IMR-90 (cell line): ENCODE results near the gene RELN. TPM values are rescaled to one million over a fixed set of nuclear protein-coding genes. Genes with fewer than 3 reads are reported as not detected.
A peak's percentile ranks its signal among the peaks of the same experiment; 100 is the strongest.

ENCODE experiments used
- ATAC-seq: fragments of 200-7000 bp; cut with Tn5 transposase; 2 replicates; pipeline ENCODE4 v1.9.1; 2020; ENCODE audit warnings: low read depth, mild to moderate bottlenecking, moderate library complexity
- BruUV-seq: library from RNA; stranded (reverse); fragments of 400-500 nt; replicated peaks from 2 replicates; lab custom pipeline; 2021; lab: Mats Ljungman, UMichigan
- CTCF ChIA-PET: fragments of 300-600 bp; formaldehyde crosslinking; extraction: SDS; loops from one replicate; lab custom pipeline; 2021; ENCODE audit warnings: antibody characterized with exemption; lab: Yijun Ruan, JAX
- POLR2A ChIA-PET: fragments of 300-600 bp; sonication (Branson Sonifier 250); formaldehyde crosslinking; loops from one replicate; lab custom pipeline; 2022; ENCODE audit warnings: antibody characterized with exemption; ENCODE audit not compliant: unreplicated experiment; lab: Charles Lee
- DNase-seq: peaks from one replicate; pipeline ENCODE4 v3.0.0; 2013
- H2AFZ ChIP-seq: replicated peaks from 2 replicates; pipeline ENCODE3; 2013; ENCODE audit warnings: low read length, mild to moderate bottlenecking; ENCODE audit not compliant: poor library complexity
- H2AK5ac ChIP-seq: 2 replicates; pipeline ENCODE4 v1.6.1; 2013; ENCODE audit warnings: low read depth, low read length, inconsistent platforms
- H2AK9ac ChIP-seq: replicated peaks from 2 replicates; pipeline ENCODE3; 2013; ENCODE audit warnings: mild to moderate bottlenecking, low read depth, low read length, moderate library complexity; ENCODE audit not compliant: poor library complexity
- H2BK120ac ChIP-seq: 2 replicates; pipeline ENCODE4 v1.6.1; 2013; ENCODE audit warnings: low read depth, low read length, inconsistent platforms
- H2BK15ac ChIP-seq: 3 replicates; pipeline ENCODE4 v1.6.1; 2013; ENCODE audit warnings: low read depth, low read length, inconsistent platforms
- H2BK20ac ChIP-seq: 2 replicates; pipeline ENCODE4 v1.6.1; 2013; ENCODE audit warnings: low read depth, mild to moderate bottlenecking, inconsistent platforms, low read length, moderate library complexity
- H2BK5ac ChIP-seq: 2 replicates; pipeline ENCODE4 v1.6.1; 2013; ENCODE audit warnings: mild to moderate bottlenecking, low read depth, low read length, inconsistent platforms; ENCODE audit not compliant: poor library complexity, severe bottlenecking
- H3K14ac ChIP-seq: replicated peaks from 2 replicates; pipeline ENCODE4 v1.6.1; 2013; ENCODE audit warnings: low read depth, low read length, inconsistent platforms
- H3K18ac ChIP-seq: 2 replicates; pipeline ENCODE4 v1.6.1; 2013; ENCODE audit warnings: low read depth, low read length, control low read depth
- H3K23ac ChIP-seq: 2 replicates; pipeline ENCODE4 v1.6.1; 2013; ENCODE audit warnings: low read depth, low read length, inconsistent platforms
- H3K27ac ChIP-seq: 2 replicates; pipeline ENCODE4 v1.5.1; 2013; ENCODE audit warnings: mild to moderate bottlenecking, control low read depth, low read length; ENCODE audit not compliant: insufficient read depth
- H3K27me3 ChIP-seq: 2 replicates; pipeline ENCODE4 v1.6.1; 2013; ENCODE audit warnings: low read length; ENCODE audit not compliant: control insufficient read depth, insufficient read depth
- H3K36me3 ChIP-seq: 2 replicates; pipeline ENCODE4 v1.6.1; 2013; ENCODE audit warnings: low read length, mixed read lengths; ENCODE audit not compliant: control insufficient read depth, insufficient read depth
- H3K4ac ChIP-seq: 2 replicates; pipeline ENCODE4 v1.6.1; 2013; ENCODE audit warnings: low read depth, low read length, inconsistent platforms
- H3K4me1 ChIP-seq: 2 replicates; pipeline ENCODE4 v1.6.1; 2013; ENCODE audit warnings: low read length, mixed read lengths; ENCODE audit not compliant: control insufficient read depth, insufficient read depth
- H3K4me2 ChIP-seq: 2 replicates; pipeline ENCODE4 v1.6.1; 2013; ENCODE audit warnings: low read depth, mild to moderate bottlenecking, control low read depth, low read length, moderate library complexity
- H3K4me3 ChIP-seq: 2 replicates; pipeline ENCODE4 v1.5.1; 2013; ENCODE audit warnings: low read depth, mild to moderate bottlenecking, control low read depth, low read length, moderate library complexity; ENCODE audit not compliant: insufficient read depth
- H3K56ac ChIP-seq: 2 replicates; pipeline ENCODE4 v1.6.1; 2013; ENCODE audit warnings: low read length, inconsistent platforms; ENCODE audit not compliant: insufficient read depth; ENCODE audit errors: extremely low read depth
- H3K79me1 ChIP-seq, 2 experiments: 2 replicates each; pipeline ENCODE4 v1.6.1; 2013; ENCODE audit warnings: low read length in 2 of 2, inconsistent platforms in 1 of 2, low read depth in 1 of 2
- H3K9ac ChIP-seq: 2 replicates; pipeline ENCODE4 v1.6.1; 2013; ENCODE audit warnings: low read depth, low read length, control low read depth
- H3K9me1 ChIP-seq: 2 replicates; pipeline ENCODE4 v1.6.1; 2013; ENCODE audit warnings: low read length, inconsistent platforms; ENCODE audit not compliant: insufficient read depth
- H3K9me3 ChIP-seq: 2 replicates; pipeline ENCODE4 v1.6.1; 2013; ENCODE audit warnings: low read length; ENCODE audit not compliant: control insufficient read depth, insufficient read depth
- H4K20me1 ChIP-seq: 2 replicates; pipeline ENCODE4 v1.6.1; 2013; ENCODE audit warnings: low read length, inconsistent platforms; ENCODE audit not compliant: insufficient read depth
- H4K5ac ChIP-seq: 2 replicates; pipeline ENCODE4 v1.6.1; 2013; ENCODE audit warnings: mild to moderate bottlenecking, low read depth, low read length, control low read depth
- H4K8ac ChIP-seq, 2 experiments: 2 replicates each; pipeline ENCODE4 v1.6.1; 2013; ENCODE audit warnings: low read depth in 2 of 2, low read length in 2 of 2, control low read depth in 1 of 2, inconsistent platforms in 1 of 2
- H4K91ac ChIP-seq: 2 replicates; pipeline ENCODE4 v1.6.1; 2013; ENCODE audit warnings: low read depth, low read length, inconsistent platforms; ENCODE audit not compliant: insufficient read depth
- BHLHE40 ChIP-seq: fragments of 150-350 bp; IDR thresholded peaks from 2 replicates; pipeline ENCODE4 v1.6.1; 2016; ENCODE audit warnings: mild to moderate bottlenecking, low read depth, low read length
- CEBPB ChIP-seq: IDR thresholded peaks from 2 replicates; pipeline ENCODE4 v1.6.1; 2012; ENCODE audit warnings: low read depth, low read length, improper control_type of control experiment
- FOS ChIP-seq: fragments of 150-350 bp; IDR thresholded peaks from 2 replicates; pipeline ENCODE4 v1.6.1; 2016; ENCODE audit warnings: low read depth, low read length
- MAFK ChIP-seq: IDR thresholded peaks from 2 replicates; pipeline ENCODE4 v1.6.1; 2012; ENCODE audit warnings: low read depth, low read length, improper control_type of control experiment
- MAZ ChIP-seq: IDR thresholded peaks from 2 replicates; pipeline ENCODE4 v1.6.1; 2012; ENCODE audit warnings: low read depth, mild to moderate bottlenecking, low read length, improper control_type of control experiment, moderate library complexity, borderline replicate concordance
- MXI1 ChIP-seq: IDR thresholded peaks from 2 replicates; pipeline ENCODE4 v1.6.1; 2012; ENCODE audit warnings: low read depth, mild to moderate bottlenecking, low read length, moderate library complexity, borderline replicate concordance
- NFE2L2 ChIP-seq: fragments of 150-350 bp; IDR thresholded peaks from 2 replicates; pipeline ENCODE4 v1.6.1; 2016; ENCODE audit warnings: low read depth, mild to moderate bottlenecking, low read length
- RCOR1 ChIP-seq: IDR thresholded peaks from 2 replicates; pipeline ENCODE4 v1.6.1; 2012; ENCODE audit warnings: mild to moderate bottlenecking, low read length, improper control_type of control experiment; ENCODE audit not compliant: insufficient replicate concordance
- RFX5 ChIP-seq: IDR thresholded peaks from 2 replicates; pipeline ENCODE4 v1.8.0; 2012; ENCODE audit warnings: low read depth, mild to moderate bottlenecking, low read length, moderate library complexity
- SMC3 ChIP-seq: fragments of 150-350 bp; IDR thresholded peaks from 2 replicates; pipeline ENCODE4 v1.6.1; 2016; ENCODE audit warnings: low read depth, mild to moderate bottlenecking, antibody characterized with exemption, low read length, moderate library complexity
- USF2 ChIP-seq: fragments of 150-350 bp; IDR thresholded peaks from 2 replicates; pipeline ENCODE4 v1.6.1; 2017; ENCODE audit warnings: mild to moderate bottlenecking, antibody characterized with exemption, low read length, low read depth
- dilution Hi-C: fragments of 300-500 bp; cut with HindIII; formaldehyde crosslinking; loops from one replicate; pipeline ENCODE4 v1.14.3; 2018; ENCODE audit warnings: low sequenced_read_pairs; ENCODE audit not compliant: unreplicated experiment
- in situ Hi-C: fragments of 300-500 bp; cut with MboI; formaldehyde crosslinking; loops from 3 replicates; pipeline ENCODE4 v1.14.3; 2019; ENCODE audit warnings: low sequenced_read_pairs, inconsistent platforms, mixed read lengths
- intact Hi-C: fragments of 100-400 bp; cut with micrococcal nuclease; formaldehyde crosslinking; loops from 2 replicates; pipeline ENCODE4 v1.10.0; 2022
- polyA plus RNA-seq, 3 experiments: library from polyadenylated mRNA; depleted of rRNA; stranded (reverse); fragments of >200 nt; gene quantifications; 2 replicates each; pipeline ENCODE4 v1.2.3, GENCODE V29; 2012; ENCODE audit warnings: low replicate concordance in 1 of 3
- total RNA-seq: library from RNA; depleted of rRNA; stranded (reverse); fragments of >200 nt; gene quantifications from 2 replicates; pipeline ENCODE4 v1.2.3, GENCODE V29; 2012

The RELN gene
- total and polyA plus RNA-seq, 2 of the 4 experiments (the other 2 are of a cell fraction): 14.7 to 23.7 TPM

GRCh38 chr7:103657474-103657894 lies 332.0 kb downstream of the RELN start (continued):
- TF ChIP-seq RFX5: no peak
- TF ChIP-seq NFE2L2: no peak
- no peak for TF ChIP-seq SMC3
- TF ChIP-seq CEBPB: no peak
- TF ChIP-seq BHLHE40: no peak

- DNase-seq (no peak), ATAC-seq (no peak)
- dilution Hi-C loops (no loop called here), in situ Hi-C loops (no loop called here), intact Hi-C loops (no loop called here)
- H4K20me1 ChIP-seq: no peaks in the 10 kb centered on the region
- no peak overlapping the region for H2AFZ ChIP-seq
- no peak overlapping the region for H4K8ac ChIP-seq
- 0 out of 2 replicates have a peak overlapping the region, but pooled peaks have one; percentile 58 for H3K14ac ChIP-seq
- no peak overlapping the region for H2AK9ac ChIP-seq
- no peak overlapping the region for H3K4me3 ChIP-seq
- no peak overlapping the region for H2BK120ac ChIP-seq
- POLR2A ChIA-PET: no interaction called here
- no peak overlapping the region for H3K4me2 ChIP-seq
- no peak overlapping the region for H3K27ac ChIP-seq
- 0 out of 3 replicates have a peak overlapping the region, but pooled peaks have one; percentile 58 for H2BK15ac ChIP-seq
- H3K23ac ChIP-seq: no peak overlapping the region; the same call in 1 of the 2 replicates
- H4K5ac ChIP-seq: peak overlapping the region; percentile 37; the same call in 1 of the 2 replicates
- CTCF ChIA-PET: no interaction called here
- H3K9ac ChIP-seq: no peak overlapping the region
- no peak overlapping the region for H3K56ac ChIP-seq
- H2BK20ac ChIP-seq: peak overlapping the region; percentile 59; the same call in 1 of the 2 replicates
- no peaks in the 10 kb centered on the region for H3K27me3 ChIP-seq
- TF ChIP-seq MAZ: no peak
- TF ChIP-seq MAFK: no peak
- TF ChIP-seq MXI1: no peak
- no peak for TF ChIP-seq FOS
- no peak for TF ChIP-seq RCOR1
- TF ChIP-seq BHLHE40: no peak
- no peak for TF ChIP-seq USF2
- H2BK5ac ChIP-seq: no peak overlapping the region
- no TSS peak for BruUV-seq
- H2AK5ac ChIP-seq: peak overlapping the region; percentile 64; the same call in 1 of the 2 replicates
- peak overlapping the region; percentile 54; the same call in 1 of the 2 replicates for H3K18ac ChIP-seq
- H3K36me3 ChIP-seq: no peaks in the 10 kb centered on the region
- H3K79me1 ChIP-seq: no peaks in the 10 kb centered on the region
- no peaks in the 10 kb centered on the region for H3K9me1 ChIP-seq
- no peaks in the 10 kb centered on the region for H3K9me3 ChIP-seq
- peaks cover 6% of the 10 kb centered on the region for H3K4me1 ChIP-seq
- H4K91ac ChIP-seq: no peak overlapping the region
- H3K4ac ChIP-seq: 0 out of 2 replicates have a peak overlapping the region, but pooled peaks have one; percentile 33
Observed at GRCh38 chr7:103656221-103656620, 333.2 kb downstream of the RELN start.
